Globus pallidus (tissue), 1 donor: Measurements from ENCODE around the gene ST14.
"Not testable (repeated sequence)": the region's sequence is repeated elsewhere in the genome, so short reads cannot be mapped to it uniquely, and the experiment has no call there.

ENCODE experiments used
- DNase-seq: peaks from one replicate; pipeline ENCODE4 v3.0.0-alpha.2; 2015; ENCODE audit warnings: low spot score

The ST14 gene

DNA sequence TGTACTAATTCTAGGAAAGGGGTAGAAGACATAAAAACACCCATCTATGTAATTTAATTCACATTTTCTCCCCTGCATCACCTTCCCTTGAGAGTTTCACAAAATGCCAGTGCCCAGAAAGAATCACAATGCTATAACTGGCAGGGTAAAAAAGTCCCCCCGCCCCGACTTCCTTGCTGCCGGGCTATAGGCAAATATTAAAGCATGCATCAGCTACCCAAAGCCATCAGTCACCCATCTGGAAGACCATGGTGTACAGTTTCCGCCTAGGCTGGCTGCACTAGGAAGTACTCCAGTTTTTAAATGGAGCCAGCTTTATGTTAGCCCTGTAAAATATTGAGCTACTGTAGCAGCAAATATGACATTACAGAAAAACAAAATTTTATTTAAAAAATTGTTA is 67.8 kb downstream of the ST14 start:
- DNase-seq = no peak

- DNase-seq = not testable (repeated sequence)
Observed at GRCh38 chr11:130233486-130233885, 73.9 kb downstream of the ST14 start.

DNA sequence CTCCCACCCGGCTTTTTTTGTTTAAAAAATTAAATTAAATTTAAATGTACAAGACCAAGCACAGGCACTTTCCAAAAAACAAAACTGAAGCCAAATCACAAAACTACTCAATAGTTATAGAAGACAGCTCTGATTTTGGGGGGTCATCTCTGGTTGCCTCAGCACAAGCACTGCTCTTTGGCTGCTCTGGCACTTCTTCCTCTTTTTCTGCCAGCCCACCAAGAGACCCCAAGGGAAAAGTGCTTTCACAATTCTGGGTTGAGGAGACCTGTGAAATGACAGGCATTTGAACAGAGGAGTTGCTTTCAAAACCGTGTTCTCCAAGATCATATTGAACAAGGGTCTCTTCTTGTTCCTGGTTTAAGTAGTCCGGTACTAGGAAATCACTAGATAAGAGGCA is 74.3 kb downstream of the ST14 start:
- DNase-seq = not testable (repeated sequence)

DNA sequence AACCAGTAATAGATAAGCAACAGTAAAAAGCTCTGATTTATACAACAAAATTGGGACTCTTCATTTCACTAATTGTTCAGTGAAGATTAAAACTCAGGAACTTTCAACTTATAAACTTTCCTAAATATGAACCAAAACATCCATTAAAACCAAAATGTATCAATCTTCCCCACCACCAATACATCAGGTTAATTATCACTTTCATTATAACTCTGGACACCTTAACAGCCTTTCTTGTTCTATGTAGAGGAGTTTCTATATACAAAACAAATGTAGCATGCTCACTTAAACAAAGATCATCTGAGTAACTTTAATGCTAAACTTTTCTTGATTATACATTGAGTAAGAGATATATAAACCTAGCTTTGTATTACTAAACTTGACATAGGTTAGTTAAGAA is 74.7 kb downstream of the ST14 start:
- no peak for DNase-seq

DNA sequence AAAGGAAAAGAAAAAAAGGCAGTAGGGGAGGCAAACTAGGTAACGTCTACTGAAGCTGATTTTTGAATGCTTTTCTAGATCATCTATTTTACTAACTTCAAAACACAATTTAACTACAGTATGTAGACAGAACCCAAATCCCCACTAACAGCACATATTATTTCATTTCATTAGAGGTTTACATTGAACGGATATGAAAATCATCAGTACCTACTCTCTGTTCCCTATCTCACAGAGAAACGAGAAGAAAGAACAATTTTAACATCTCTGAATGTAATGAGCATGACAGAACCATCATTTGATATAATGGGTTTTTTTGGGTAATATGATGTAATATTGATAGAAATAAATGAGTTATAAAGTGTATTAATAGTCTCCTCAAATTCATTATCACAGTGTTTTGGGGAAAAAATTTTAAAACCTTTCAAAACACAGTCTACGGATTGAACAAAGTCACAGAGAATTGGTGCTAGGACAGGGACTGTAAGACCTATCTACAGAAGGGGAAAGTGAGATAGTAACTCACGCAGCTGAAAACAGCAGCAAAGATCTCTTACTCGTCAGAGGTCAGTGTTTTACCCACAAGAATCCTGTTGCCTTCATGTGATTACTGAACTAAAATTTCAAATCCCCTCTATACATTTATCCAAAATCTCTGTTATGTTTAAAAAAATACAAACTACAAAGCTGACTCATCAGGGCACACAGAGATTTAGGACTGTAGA is 77.9 kb downstream of the ST14 start:
- DNase-seq = no peak

- no peak for DNase-seq
Observed at GRCh38 chr11:130241713-130242112, 82.1 kb downstream of the ST14 start.

DNA sequence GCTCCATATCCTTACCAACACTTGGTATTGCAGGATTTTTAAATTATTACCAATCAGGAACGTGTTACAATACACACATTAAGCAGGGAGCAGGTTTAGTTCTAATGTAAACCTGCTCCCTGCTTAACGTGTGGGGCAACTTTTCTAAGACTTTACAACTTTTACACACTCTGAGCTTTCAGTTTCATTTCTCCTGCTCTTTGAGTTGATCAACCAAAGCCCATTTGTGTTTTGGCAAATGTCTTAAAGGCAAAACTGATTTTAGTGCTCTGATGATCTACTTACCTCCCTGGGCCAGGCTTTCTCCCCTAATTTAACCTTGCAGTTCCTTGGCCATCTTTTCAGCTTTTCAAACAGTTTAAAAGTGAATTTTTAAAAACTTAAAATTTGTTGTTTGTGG is 84.2 kb downstream of the ST14 start:
- DNase-seq = no peak

DNA sequence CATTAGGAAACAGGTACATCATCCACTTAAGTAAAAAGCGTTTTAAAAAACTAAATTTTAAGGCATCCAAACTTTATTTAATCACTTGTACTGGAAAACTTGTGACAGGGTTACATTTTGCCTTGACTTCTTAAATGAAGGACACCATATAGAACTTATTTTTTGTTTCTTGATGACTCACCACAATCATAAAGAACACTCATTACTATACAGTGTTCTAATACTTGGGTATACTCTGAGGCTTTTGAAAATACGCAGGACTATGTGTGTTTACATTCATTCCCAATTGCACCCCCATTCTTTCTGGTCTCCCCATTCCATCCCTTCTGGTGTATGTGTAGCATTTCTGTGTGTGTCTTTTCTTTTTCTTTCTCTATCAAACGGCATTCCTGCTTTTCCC is 85.3 kb downstream of the ST14 start:
- no peak for DNase-seq

GRCh38 chr11:130245375-130245774 is 85.8 kb downstream of the ST14 start:
- DNase-seq = not testable (repeated sequence)

DNA sequence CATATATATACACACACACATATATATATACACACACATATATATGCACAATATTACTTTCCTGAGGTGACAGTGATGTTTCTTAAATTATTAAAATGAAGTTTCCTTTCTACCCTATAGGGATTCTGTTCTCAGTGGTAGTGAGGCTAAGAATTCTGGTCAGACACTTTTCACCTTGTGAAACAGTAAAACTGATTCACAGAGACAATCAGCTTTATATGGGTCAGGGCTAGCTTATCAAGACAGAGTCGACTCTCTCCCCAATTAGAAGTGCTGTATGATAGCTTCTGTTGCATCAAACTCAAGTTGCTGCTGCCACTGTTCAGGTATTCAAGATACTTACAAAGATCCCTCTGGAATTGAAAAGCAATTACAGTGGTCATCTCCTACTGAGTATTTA is 86.7 kb downstream of the ST14 start:
- no peak for DNase-seq

GRCh38 chr11:130246738-130247137 is 87.2 kb downstream of the ST14 start:
- DNase-seq = no peak

- no peak for DNase-seq
Observed at GRCh38 chr11:130247319-130247718, 87.7 kb downstream of the ST14 start.

DNA sequence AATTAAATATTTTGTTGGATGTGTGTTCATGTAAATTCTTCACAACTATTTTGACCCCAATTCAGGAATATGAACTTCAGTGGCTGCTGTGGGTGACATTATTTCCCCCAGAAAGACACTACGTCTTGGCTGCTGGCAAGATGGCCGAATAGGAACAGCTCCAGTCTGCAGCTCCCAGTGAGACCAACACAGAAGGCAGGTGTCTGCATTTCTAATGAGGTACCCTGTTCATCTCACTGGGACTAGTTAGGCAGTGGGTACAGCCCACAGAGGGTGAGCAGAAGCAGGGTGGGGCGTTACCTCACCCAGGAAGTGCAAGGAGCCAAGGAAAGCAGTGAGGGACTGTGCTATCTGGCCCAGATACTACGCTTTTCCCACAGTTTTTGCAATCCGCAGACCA is 89.8 kb downstream of the ST14 start:
- DNase-seq = no peak

- DNase-seq = not testable (repeated sequence)
Observed at GRCh38 chr11:130249929-130250328, 90.3 kb downstream of the ST14 start.

- not testable (repeated sequence) for DNase-seq
Observed at GRCh38 chr11:130251763-130252162, 92.2 kb downstream of the ST14 start.
